HG02798 (cell line): ENCODE results near the gene SLC9A7.
"Not testable (repeated sequence)": the region's sequence is repeated elsewhere in the genome, so short reads cannot be mapped to it uniquely, and the experiment has no call there.

Source experiments
- ATAC-seq: cut with Tn5 transposase; IDR thresholded peaks from one replicate; pipeline ENCODE4 v1.9.1; 2021; ENCODE audit warnings: mild to moderate bottlenecking; ENCODE audit not compliant: unreplicated experiment, poor library complexity

The SLC9A7 gene

GRCh38 chrX:46758956-46759644 lies at the start of gene SLC9A7:
Gene SLC9A7, minus strand, starts transcription at chrX:46759118. Its CDS starts 89 bp downstream, at chrX:46759029.
- ATAC-seq: peak; percentile 79

DNA sequence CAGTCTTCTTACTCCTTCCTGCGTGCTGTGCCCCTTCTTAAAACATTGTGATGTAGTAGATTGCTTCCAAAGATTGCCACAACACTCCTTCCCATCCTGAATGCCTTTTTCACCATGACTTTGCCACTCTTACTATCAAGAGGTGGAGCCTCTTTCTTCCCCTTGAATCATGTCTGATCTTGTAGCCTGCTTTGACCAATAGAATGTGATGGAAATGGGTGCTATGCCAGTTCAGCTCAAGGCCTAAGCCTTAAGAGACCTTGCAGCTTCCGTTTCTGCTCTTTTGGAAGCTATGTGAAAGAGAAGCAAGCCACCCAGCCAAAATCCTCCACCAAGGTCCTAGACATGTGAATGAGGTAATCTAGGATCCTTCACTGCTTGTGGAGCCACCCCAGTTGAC lies 46.4 kb upstream of the SLC9A7 start:
- ATAC-seq: no peak

GRCh38 chrX:46803140-46803539 lies 44.2 kb upstream of the SLC9A7 start:
- ATAC-seq: no peak

GRCh38 chrX:46796574-46797191 lies 37.8 kb upstream of the SLC9A7 start:
- no peak for ATAC-seq

- no peak for ATAC-seq
Measured at GRCh38 chrX:46793386-46794143, 34.6 kb upstream of the SLC9A7 start.

DNA sequence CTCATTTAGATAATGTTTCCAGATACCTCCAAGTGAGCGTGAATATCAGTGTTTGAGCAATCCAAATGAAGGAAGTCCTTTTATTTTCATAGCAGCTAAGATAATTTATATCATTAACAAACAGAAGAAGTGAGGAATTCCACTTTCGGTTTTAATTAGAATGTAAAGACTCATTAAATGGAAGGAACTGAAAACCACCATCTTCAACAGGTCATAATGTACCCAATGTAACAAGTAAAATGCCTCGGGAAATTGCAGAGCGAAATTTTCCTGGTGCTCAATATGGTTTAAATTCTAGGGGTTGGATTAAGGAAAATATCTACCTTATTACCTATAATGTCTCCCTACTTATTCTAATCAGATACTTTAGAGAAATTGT lies 33.9 kb upstream of the SLC9A7 start:
- ATAC-seq: no peak

GRCh38 chrX:46791927-46792809 lies 33.2 kb upstream of the SLC9A7 start:
- ATAC-seq: no peak

GRCh38 chrX:46788902-46789301 lies 30.0 kb upstream of the SLC9A7 start:
- no peak for ATAC-seq

GRCh38 chrX:46784437-46784836 lies 25.5 kb upstream of the SLC9A7 start:
- ATAC-seq: not testable (repeated sequence)

GRCh38 chrX:46782034-46782433 lies 23.1 kb upstream of the SLC9A7 start:
- no peak for ATAC-seq

DNA sequence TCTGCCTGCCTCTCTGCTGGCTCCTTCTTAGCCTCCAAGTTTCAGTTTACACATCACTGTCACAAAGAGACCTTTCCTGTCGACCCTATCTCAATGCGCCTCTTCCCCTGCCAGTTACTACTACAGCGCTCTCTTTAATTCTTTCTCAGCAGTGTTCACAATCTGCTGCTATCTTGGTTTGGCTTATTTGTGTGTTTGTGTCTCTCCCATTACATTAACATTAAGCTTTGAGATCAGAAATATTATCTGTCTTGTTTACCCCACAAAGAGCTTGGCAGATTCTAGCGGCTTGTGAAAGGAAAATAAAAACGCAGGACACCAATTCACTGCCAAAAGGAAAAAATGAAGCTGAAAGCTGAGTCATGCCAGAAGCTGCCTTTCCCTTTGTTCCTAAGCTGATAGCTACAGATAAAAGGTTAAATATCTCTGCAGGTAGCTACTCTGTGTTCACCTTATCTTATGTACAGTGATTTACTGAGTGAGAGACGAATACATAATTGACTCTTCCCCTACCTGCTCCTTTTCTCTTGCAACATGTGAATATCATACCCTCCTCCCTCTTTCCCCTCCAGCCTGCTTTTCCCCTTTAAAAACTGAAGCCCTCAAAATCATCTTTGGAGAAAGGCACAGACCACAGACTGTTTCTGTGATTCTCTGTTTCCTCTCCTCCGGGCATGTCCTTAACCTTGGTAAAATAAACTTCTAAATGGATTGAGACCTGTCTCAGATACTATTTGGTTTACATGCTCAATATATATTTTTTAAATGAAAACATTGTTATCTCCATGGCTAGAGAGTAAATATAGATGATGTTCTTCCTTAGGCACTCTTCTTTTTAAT lies 19.3 kb upstream of the SLC9A7 start:
- ATAC-seq: no peak

GRCh38 chrX:46770817-46771163 lies 11.9 kb upstream of the SLC9A7 start:
- ATAC-seq: no peak

GRCh38 chrX:46770000-46770816 lies 11.3 kb upstream of the SLC9A7 start:
- no peak for ATAC-seq

- ATAC-seq: no peak
Measured at GRCh38 chrX:46762963-46763362, 4.0 kb upstream of the SLC9A7 start.

- no peak for ATAC-seq
Measured at GRCh38 chrX:46759645-46759974, 692 bp upstream of the SLC9A7 start.

GRCh38 chrX:46758163-46758955 lies 559 bp downstream of the SLC9A7 start:
- ATAC-seq: peak; percentile 18

GRCh38 chrX:46757593-46757992 lies 1.3 kb downstream of the SLC9A7 start:
- ATAC-seq: no peak

GRCh38 chrX:46757052-46757451 lies 1.9 kb downstream of the SLC9A7 start:
- ATAC-seq: no peak
